Muscle layer of duodenum (tissue), 2 donors: ENCODE measurements around the gene ACOX1.

Experiments
- H3K27ac ChIP-seq: one replicate; pipeline ENCODE4 v1.7.0; 2013; ENCODE audit warnings: mild to moderate bottlenecking, low read length
- H3K27me3 ChIP-seq: one replicate; pipeline ENCODE4 v1.7.0; 2013; ENCODE audit warnings: low read depth, mild to moderate bottlenecking, control low read depth, low read length
- H3K36me3 ChIP-seq, 2 donors: one replicate each; pipeline ENCODE4 v1.7.0; 2013; ENCODE audit warnings: low read length in 2 of 2, control low read depth in 1 of 2, mild to moderate bottlenecking in 1 of 2; ENCODE audit not compliant: insufficient read depth in 2 of 2, control insufficient read depth in 1 of 2
- H3K4me1 ChIP-seq, 2 donors: one replicate each; pipeline ENCODE4 v1.7.0; 2013; ENCODE audit warnings: low read length in 2 of 2, mild to moderate bottlenecking in 2 of 2, control low read depth in 1 of 2, moderate library complexity in 1 of 2; ENCODE audit not compliant: insufficient read depth in 2 of 2, control insufficient read depth in 1 of 2
- H3K4me3 ChIP-seq, 2 donors: one replicate each; pipeline ENCODE4 v1.7.0; 2013; ENCODE audit warnings: low read length in 2 of 2, low read depth in 1 of 2, mild to moderate bottlenecking in 1 of 2
- H3K9me3 ChIP-seq, 2 donors: one replicate each; pipeline ENCODE4 v1.7.0; 2013; ENCODE audit warnings: low read length in 2 of 2, control low read depth in 1 of 2, mild to moderate bottlenecking in 1 of 2; ENCODE audit not compliant: control insufficient read depth in 1 of 2
- donor health status: healthy.

Gene ACOX1

DNA sequence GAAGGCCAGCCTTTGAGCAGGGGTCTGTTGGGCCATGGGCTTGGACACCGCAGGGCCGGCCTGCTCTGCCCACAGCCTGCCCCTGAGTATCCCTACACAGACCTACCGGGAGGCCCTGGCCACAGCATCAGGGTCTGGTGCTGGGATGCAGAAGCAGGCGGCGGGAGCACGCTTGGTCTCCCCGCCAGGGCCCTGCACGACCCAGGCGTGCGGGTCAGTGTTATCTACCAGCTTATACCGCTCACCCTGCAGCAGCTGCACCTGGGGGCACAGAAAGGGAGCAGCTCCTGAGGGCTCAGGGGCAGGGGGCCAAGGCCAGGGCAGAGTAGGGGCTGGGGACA, 39.3 kb upstream of the ACOX1 start:
- Histone ChIP-seq H3K36me3 (no peaks in the 10 kb centered on the region), H3K27ac (no peak overlapping the region)

DNA sequence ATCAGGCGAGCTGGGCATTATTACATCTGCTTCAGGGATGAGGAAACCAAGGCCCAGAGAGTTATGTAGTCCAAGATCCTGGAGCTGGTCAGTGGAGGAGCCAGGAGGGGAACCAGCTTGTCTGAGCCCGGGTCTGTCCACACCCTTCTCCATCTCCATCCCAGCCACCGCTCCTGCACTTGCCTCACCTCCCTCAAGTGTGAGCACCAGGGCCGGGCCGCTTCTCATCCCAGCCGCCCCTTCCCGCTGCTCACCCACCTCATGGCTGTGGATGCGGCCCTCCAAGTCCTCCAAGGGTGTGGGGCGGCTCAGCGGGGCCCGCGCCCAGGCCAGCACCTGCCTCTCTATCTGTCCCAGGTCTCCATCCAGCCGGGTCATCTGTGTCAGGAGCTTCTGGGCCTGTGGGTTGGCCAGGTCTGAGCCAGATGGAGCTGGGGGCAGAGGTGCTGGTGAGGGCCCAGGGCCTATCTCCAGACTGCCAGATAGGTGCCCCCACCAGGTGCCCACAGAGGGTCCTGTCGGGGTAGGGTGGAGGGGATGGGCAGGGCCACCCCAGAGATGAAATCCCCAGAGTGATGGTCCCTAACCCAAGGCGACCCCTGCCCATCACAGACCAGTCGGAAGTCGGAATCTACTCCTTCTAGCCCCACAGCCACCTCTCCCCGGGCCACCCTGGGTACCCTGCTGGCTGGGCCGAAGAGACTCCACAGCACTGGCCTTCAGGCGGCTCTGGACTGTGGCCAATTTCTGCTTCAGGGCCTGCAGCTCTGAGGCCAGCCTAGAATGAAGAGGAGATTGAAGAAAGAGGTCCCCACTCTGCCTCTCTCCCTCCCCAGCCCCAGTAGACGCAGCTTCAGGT, 38.7 kb upstream of the ACOX1 start:
- no peak overlapping the region for H3K27ac ChIP-seq
- no peaks in the 10 kb centered on the region for H3K27me3 ChIP-seq
- H3K4me3 ChIP-seq, result no peak overlapping the region
- no peaks in the 10 kb centered on the region for H3K9me3 ChIP-seq
- H3K36me3 ChIP-seq, result no peaks in the 10 kb centered on the region
- H3K4me1 ChIP-seq, result peaks cover 0 to 10% of the 10 kb centered on the region in 2 donors

More for the DNA sequence above, 39.3 kb upstream of the ACOX1 start:
- Histone ChIP-seq H3K9me3 (no peaks in the 10 kb centered on the region), H3K4me1 (peaks cover 0 to 10% of the 10 kb centered on the region in 2 donors), H3K27me3 (no peaks in the 10 kb centered on the region), H3K4me3 (no peak overlapping the region)

DNA sequence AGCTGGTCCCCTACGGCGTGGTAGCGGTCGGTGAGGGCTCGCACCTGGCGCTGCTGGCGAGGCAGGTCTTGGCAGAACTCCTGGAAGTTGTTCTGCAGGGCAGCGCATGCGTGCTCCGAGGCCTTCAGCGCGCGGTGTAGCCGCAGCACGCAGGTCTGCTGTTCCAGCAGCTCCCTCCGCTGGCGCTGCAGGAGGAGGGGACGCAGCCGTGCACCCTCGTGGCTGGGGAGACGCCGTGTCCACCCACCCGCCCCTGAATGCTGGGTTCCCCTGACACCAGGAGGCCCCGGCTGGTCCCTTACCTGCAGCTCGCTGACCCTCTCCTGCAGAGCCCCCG, 35.9 kb upstream of the ACOX1 start:
- H3K27ac ChIP-seq, result no peak overlapping the region
- H3K36me3 ChIP-seq, result no peaks in the 10 kb centered on the region
- H3K27me3 ChIP-seq, result no peaks in the 10 kb centered on the region

DNA sequence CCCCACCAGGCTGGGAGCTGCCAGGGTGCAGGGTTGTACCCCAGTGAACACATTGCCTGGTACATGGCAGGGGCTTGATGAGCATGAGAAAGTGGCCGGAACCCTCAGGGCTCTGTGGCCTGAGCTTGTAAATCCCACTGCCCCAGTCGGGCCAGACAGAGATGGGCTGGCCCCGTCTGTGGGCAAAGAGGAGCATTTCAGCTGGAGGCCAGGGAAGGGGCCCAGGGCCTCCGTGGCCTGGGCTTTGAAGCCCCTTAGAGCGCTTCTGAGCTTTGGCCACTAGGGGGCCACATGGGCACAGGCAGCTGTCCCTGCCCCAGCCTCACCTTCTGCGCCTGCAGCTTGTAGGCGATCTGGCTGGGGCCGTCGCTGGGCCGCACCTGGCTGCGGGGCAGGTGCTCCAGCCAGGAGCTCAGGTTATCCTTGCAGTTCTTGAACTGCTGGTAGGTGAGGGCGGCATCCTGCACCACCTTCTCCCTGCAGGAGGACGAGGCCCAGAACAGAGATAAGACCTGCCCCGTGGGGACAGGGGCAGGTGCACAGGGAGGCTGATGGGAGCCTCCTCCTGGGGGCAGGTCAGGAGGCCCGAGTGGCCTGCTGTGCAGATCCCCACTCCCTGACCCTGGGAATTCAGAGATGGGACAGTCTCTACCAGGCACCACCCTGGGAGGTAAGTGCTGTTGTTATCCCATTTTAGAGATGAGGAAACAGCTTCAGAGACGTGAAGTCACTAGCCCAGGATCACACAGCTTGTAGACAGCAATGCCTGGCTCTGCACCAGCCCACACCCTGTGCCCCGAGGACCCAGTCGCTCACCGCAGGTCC, 35.3 kb upstream of the ACOX1 start:
- H3K27ac ChIP-seq, result no peak overlapping the region
- H3K9me3 ChIP-seq, result no peaks in the 10 kb centered on the region
- H3K4me3 ChIP-seq, result no peak overlapping the region
- peaks cover 0 to 10% of the 10 kb centered on the region in 2 donors for H3K4me1 ChIP-seq
- H3K27me3 ChIP-seq, result no peaks in the 10 kb centered on the region
- H3K36me3 ChIP-seq, result no peaks in the 10 kb centered on the region

More for the DNA sequence above, 35.9 kb upstream of the ACOX1 start:
- Histone ChIP-seq H3K9me3 (no peaks in the 10 kb centered on the region), H3K4me1 (peaks cover 0 to 10% of the 10 kb centered on the region in 2 donors), H3K4me3 (no peak overlapping the region)

DNA sequence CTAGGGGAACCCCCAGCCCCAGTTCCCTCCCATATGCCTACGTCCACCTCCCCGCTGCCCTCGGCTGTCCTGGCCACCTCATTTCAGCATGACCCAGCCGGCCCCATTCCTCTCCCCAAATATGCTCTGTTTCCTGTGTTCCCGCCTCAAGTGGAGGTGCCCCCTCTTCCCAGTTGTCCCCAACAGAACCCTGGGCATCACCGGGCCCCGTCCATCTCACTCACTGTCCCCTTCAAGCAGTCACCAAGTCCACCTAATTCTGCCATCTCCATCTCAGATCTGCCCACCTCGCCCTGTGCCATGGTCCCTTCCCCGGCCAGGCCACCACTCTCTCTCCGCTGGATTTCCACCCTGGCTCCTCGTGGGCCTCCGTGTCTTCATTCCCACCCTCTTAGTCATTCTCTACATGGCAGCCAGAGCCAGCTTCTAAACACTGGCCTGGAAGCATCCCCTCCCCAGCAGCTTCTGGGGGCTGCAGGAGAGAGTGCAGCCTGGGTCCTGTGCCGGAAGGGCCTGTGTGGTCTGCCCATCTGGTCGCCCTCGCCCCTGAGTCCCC, 34.5 kb upstream of the ACOX1 start:
- Histone ChIP-seq H3K27ac (no peak overlapping the region), H3K9me3 (no peaks in the 10 kb centered on the region), H3K27me3 (no peaks in the 10 kb centered on the region), H3K4me1 (peaks cover 0 to 10% of the 10 kb centered on the region in 2 donors), H3K4me3 (no peak overlapping the region), H3K36me3 (no peaks in the 10 kb centered on the region)

DNA sequence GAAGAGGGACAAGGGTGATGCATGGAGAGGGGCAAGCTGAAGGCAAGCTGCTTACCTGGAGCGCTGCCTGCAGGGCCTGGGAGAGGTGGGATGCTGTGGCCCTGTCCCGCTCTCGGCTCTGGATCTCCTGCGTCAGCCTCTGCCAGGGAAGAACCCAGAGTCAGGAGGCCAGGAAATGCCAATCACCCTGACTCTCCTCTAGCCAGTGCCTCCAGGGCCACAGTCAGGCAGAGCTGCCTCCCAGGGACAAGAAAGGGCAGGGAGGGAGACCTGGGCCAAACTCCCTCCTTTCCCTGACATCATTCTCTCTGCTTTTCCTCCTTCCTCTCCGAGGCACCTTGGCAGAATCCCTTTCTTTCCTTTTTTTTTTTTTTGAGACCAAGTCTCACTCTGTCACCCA, 33.0 kb upstream of the ACOX1 start:
- no peaks in the 10 kb centered on the region for H3K9me3 ChIP-seq
- peaks cover 0 to 10% of the 10 kb centered on the region in 2 donors for H3K4me1 ChIP-seq
- H3K27me3 ChIP-seq, result no peaks in the 10 kb centered on the region
- H3K27ac ChIP-seq, result no peak overlapping the region
- H3K36me3 ChIP-seq, result no peaks in the 10 kb centered on the region
- no peak overlapping the region for H3K4me3 ChIP-seq

DNA sequence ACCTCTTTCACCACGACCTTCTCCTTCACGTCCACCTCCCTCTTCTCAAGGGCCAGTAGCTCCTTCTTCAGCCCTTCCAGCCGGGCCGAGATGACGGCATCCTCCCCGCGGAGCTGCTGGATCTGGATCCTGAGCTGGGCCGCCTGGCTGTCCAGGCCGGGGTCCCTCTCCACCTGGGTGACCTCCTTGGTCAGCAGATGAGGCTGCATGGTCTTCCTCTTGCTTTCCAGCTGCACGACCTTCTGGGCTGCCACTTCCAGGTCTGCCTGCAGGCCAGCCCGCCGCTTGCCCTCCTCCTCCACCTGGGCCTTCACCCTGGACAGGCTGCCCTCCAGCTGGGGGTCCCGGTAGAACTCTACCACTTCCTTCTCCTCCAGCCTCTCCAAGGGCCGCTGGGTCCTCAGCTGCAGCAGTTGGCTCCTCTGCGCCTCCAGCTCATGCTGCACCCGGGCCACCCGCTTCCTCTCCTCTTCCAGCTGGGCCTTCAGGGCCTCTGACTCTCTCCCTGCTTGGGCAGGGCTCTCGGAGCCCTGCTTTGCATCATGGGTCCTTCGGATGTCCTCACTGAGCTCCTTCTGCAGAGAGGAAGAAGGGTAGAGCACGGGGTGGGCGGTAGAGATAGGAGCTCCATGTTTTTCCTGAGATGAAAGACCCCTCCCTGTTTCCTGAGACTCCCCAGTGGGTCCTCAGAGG, 31.1 kb upstream of the ACOX1 start:
- H3K27me3 ChIP-seq, result no peaks in the 10 kb centered on the region
- H3K9me3 ChIP-seq, result no peaks in the 10 kb centered on the region
- no peak overlapping the region for H3K4me3 ChIP-seq
- H3K36me3 ChIP-seq, result no peaks in the 10 kb centered on the region
- H3K27ac ChIP-seq, result no peak overlapping the region
- H3K4me1 ChIP-seq, result peaks cover 0 to 10% of the 10 kb centered on the region in 2 donors

DNA sequence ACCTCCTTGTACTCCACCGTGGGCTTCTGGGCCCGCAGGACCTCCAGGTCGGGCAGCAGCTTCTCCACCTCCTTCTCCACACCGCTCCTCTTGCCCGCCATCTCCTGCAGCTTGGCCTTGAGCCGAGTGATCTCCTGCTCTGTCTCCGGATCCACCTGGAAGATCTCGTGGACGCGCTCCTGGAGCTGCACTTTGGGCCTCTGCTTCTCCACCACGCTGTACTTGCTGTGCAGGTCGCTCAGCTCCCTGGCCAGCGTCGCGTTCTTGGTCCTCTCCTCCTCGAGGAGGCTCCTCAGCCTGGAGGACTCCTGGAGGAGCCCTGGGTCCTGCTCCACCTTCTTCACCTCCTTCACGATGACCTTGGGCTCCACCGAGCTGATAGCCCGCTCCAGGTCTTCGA, 30.5 kb upstream of the ACOX1 start:
- H3K4me1 ChIP-seq, result peaks cover 0 to 5% of the 10 kb centered on the region in 2 donors
- H3K4me3 ChIP-seq, result no peak overlapping the region
- no peaks in the 10 kb centered on the region for H3K9me3 ChIP-seq
- no peaks in the 10 kb centered on the region for H3K27me3 ChIP-seq
- H3K36me3 ChIP-seq, result no peaks in the 10 kb centered on the region
- no peak overlapping the region for H3K27ac ChIP-seq

DNA sequence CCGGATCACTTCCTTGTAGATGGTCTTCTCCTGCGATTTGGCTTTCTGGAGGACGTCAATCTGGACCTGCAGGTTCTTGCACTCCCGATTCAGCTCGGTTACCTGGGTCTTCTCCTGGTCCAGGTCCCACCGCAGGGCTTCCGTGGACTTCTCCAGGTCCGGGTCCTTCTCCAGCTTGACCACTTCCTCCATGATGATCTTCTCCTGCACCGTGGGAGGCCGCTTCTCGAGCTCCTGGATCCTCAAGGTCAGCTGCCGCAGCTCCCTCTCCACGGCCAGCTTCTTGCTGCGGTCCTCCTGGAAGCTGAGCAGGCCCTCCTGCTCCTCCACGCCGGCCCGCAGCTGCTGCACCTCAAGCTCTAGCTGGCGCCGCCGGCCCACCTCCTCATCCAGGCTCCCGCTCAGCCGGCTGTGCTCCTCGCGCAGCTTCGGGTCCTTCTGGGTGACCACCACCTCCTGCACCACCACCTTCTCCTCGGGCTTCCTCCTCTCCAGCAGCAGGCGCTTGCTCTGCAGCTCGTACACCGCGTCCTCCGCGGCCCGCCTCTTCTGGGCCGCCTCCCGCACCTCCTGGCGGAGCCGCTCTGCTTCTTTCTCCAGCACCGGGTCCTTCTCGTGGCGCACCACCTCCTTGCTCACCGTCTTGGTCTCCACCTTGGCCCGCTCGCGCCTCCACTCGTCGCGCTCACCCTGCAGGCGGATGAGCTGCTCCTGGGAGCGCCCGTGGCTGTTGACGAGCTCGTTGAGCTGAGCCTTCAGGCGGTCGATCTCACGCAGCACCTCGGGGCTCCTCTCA, 29.9 kb upstream of the ACOX1 start:
- no peaks in the 10 kb centered on the region for H3K4me1 ChIP-seq
- no peak overlapping the region for H3K27ac ChIP-seq
- H3K36me3 ChIP-seq, result no peaks in the 10 kb centered on the region
- no peaks in the 10 kb centered on the region for H3K27me3 ChIP-seq
- H3K9me3 ChIP-seq, result no peaks in the 10 kb centered on the region
- no peak overlapping the region for H3K4me3 ChIP-seq

DNA sequence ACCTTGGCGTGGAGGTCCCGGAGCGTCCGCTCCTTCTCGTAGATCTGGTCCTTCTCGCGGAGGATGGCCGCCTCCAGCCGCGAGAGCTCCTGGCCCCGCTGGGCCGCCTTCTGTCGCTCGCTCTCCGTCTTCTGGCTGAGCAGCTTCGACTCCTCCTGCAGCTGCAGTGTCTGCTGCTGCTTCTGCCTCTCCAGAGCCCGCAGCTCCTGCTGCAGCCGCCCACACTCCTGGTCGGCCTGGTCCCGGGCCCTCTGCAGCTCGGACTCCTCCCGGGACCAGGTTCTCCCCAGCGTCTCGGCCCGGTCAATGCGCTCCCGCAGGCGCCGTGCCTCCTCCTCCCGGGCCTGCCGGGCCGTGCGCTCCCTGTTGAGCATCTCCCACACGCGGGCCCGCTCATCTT, 29.2 kb upstream of the ACOX1 start:
- peaks cover 0 to 3% of the 10 kb centered on the region in 2 donors for H3K36me3 ChIP-seq
- H3K27ac ChIP-seq, result no peak overlapping the region
- no peaks in the 10 kb centered on the region for H3K4me1 ChIP-seq
- no peaks in the 10 kb centered on the region for H3K9me3 ChIP-seq
- H3K4me3 ChIP-seq, result no peak overlapping the region
- no peaks in the 10 kb centered on the region for H3K27me3 ChIP-seq
